H7 (cell line): ENCODE results near the gene CPLX1. TPM values are rescaled to one million over a fixed set of nuclear protein-coding genes. Genes with fewer than 3 reads are reported as not detected.

Source experiments
- DNase-seq: peaks from one replicate; pipeline ENCODE4 v3.0.0; 2012
- H3K27me3 ChIP-seq: 2 replicates; pipeline ENCODE4 v1.6.0; 2011; ENCODE audit warnings: mild to moderate bottlenecking, low read length; ENCODE audit not compliant: control insufficient read depth, insufficient read depth
- H3K36me3 ChIP-seq: replicated peaks from 2 replicates; pipeline ENCODE4 v1.5.1; 2011; ENCODE audit warnings: low read length; ENCODE audit not compliant: control insufficient read depth, insufficient read depth
- H3K4me3 ChIP-seq: 2 replicates; pipeline ENCODE4 v1.5.1; 2011; ENCODE audit warnings: low read depth, mild to moderate bottlenecking, control low read depth, low read length, moderate library complexity; ENCODE audit not compliant: insufficient read depth
- total RNA-seq: library from RNA; depleted of rRNA; stranded (reverse); fragments of >200 nt; shearing (Covaris generic); gene quantifications from 2 replicates; pipeline ENCODE4 v1.2.3, GENCODE V29; 2014

CPLX1 gene
- total RNA-seq, 1 experiment from 2014 or later, result 0.62 TPM

- Histone ChIP-seq H3K4me3 (no peak overlapping the region), H3K36me3 (no peaks in the 10 kb centered on the region), H3K27me3 (peaks cover 9% of the 10 kb centered on the region)
- peak; percentile 67 for DNase-seq
Observed at GRCh38 chr4:832536-832935, 6.6 kb upstream of the CPLX1 start.

GRCh38 chr4:832108-832507 is 6.2 kb upstream of the CPLX1 start:
- Histone ChIP-seq H3K27me3 (peaks cover 14% of the 10 kb centered on the region), H3K36me3 (no peaks in the 10 kb centered on the region), H3K4me3 (no peak overlapping the region)
- peak; percentile 48 for DNase-seq

GRCh38 chr4:831483-831805 is 5.5 kb upstream of the CPLX1 start:
- Histone ChIP-seq H3K4me3 (no peak overlapping the region), H3K27me3 (peaks cover 17% of the 10 kb centered on the region), H3K36me3 (no peaks in the 10 kb centered on the region)
- peak; percentile 24 for DNase-seq

- Histone ChIP-seq H3K36me3 (no peaks in the 10 kb centered on the region), H3K27me3 (peaks cover 17% of the 10 kb centered on the region), H3K4me3 (no peak overlapping the region)
- peak; percentile 64 for DNase-seq
Observed at GRCh38 chr4:830601-831482, 4.9 kb upstream of the CPLX1 start.

- H3K27me3 ChIP-seq, result peaks cover 22% of the 10 kb centered on the region
- H3K36me3 ChIP-seq, result no peaks in the 10 kb centered on the region
- peak; percentile 73 for DNase-seq
- H3K4me3 ChIP-seq, result no peak overlapping the region
Observed at GRCh38 chr4:829761-830600, 4.1 kb upstream of the CPLX1 start.

- peaks cover 29% of the 10 kb centered on the region for H3K27me3 ChIP-seq
- H3K4me3 ChIP-seq, result no peak overlapping the region
- no peak for DNase-seq
- H3K36me3 ChIP-seq, result no peaks in the 10 kb centered on the region
Observed at GRCh38 chr4:829291-829690, 3.4 kb upstream of the CPLX1 start.

- Histone ChIP-seq H3K36me3 (no peaks in the 10 kb centered on the region), H3K4me3 (no peak overlapping the region), H3K27me3 (peaks cover 34% of the 10 kb centered on the region)
- DNase-seq, result peak; percentile 88
Observed at GRCh38 chr4:828641-829271, 2.8 kb upstream of the CPLX1 start.

- Histone ChIP-seq H3K27me3 (peaks cover 40% of the 10 kb centered on the region), H3K36me3 (no peaks in the 10 kb centered on the region), H3K4me3 (peak overlapping the region; percentile 51)
- DNase-seq, result peak; percentile 90
Observed at GRCh38 chr4:827209-828081, 1.5 kb upstream of the CPLX1 start.

GRCh38 chr4:826508-827208 is 729 bp upstream of the CPLX1 start:
- Histone ChIP-seq H3K4me3 (peak overlapping the region; percentile 51), H3K27me3 (peaks cover 40% of the 10 kb centered on the region), H3K36me3 (no peaks in the 10 kb centered on the region)
- peak; percentile 93 for DNase-seq

GRCh38 chr4:825063-825970 is 612 bp downstream of the CPLX1 start:
- Histone ChIP-seq H3K27me3 (peaks cover 40% of the 10 kb centered on the region), H3K36me3 (no peaks in the 10 kb centered on the region), H3K4me3 (peak overlapping the region; percentile 24)
- DNase-seq, result peak; percentile 98

- Histone ChIP-seq H3K4me3 (no peak overlapping the region), H3K27me3 (peaks cover 40% of the 10 kb centered on the region), H3K36me3 (no peaks in the 10 kb centered on the region)
- peak; percentile 88 for DNase-seq
Observed at GRCh38 chr4:824461-825062, 1.4 kb downstream of the CPLX1 start.

- peak; percentile 86 for DNase-seq
- Histone ChIP-seq H3K27me3 (peaks cover 40% of the 10 kb centered on the region), H3K4me3 (no peak overlapping the region), H3K36me3 (no peaks in the 10 kb centered on the region)
Observed at GRCh38 chr4:823761-824460, 2.0 kb downstream of the CPLX1 start.
